Osteoblast (primary cell): ENCODE results near the gene RPL9. TPM values are rescaled to one million over a fixed set of nuclear protein-coding genes. Genes with fewer than 3 reads are reported as not detected.

Source experiments
- DNase-seq: peaks from one replicate; pipeline ENCODE4 v3.0.0; 2011; ENCODE audit warnings: low spot score, mixed read lengths; ENCODE audit not compliant: insufficient read length; ENCODE audit errors: missing footprints
- H2AFZ ChIP-seq: 2 replicates; pipeline ENCODE4 v1.6.0; 2011; ENCODE audit warnings: mild to moderate bottlenecking, low read length
- H3K27ac ChIP-seq: 2 replicates; pipeline ENCODE4 v1.5.1; 2011; ENCODE audit warnings: mild to moderate bottlenecking, low read depth, low read length, moderate library complexity
- H3K27me3 ChIP-seq: 2 replicates; pipeline ENCODE4 v1.6.0; 2012; ENCODE audit warnings: mild to moderate bottlenecking, control low read depth, inconsistent platforms, low read length, moderate library complexity; ENCODE audit not compliant: insufficient read depth
- H3K36me3 ChIP-seq: 2 replicates; pipeline ENCODE4 v1.5.1; 2011; ENCODE audit warnings: mild to moderate bottlenecking, low read length, control low read depth, moderate library complexity; ENCODE audit not compliant: insufficient read depth
- H3K4me1 ChIP-seq: 2 replicates; pipeline ENCODE4 v1.5.1; 2011; ENCODE audit warnings: mild to moderate bottlenecking, low read length, control low read depth, moderate library complexity; ENCODE audit not compliant: insufficient read depth
- H3K4me2 ChIP-seq: 2 replicates; pipeline ENCODE4 v1.6.0; 2011; ENCODE audit warnings: mild to moderate bottlenecking, low read length; ENCODE audit not compliant: insufficient read depth
- H3K4me3 ChIP-seq: fragments of 200-600 bp; sonication (generic); 3 replicates; pipeline ENCODE4 v1.5.1; 2012; ENCODE audit warnings: mild to moderate bottlenecking, low read length, inconsistent platforms; ENCODE audit not compliant: insufficient read depth
- H3K79me2 ChIP-seq: 2 replicates; pipeline ENCODE4 v1.6.0; 2012; ENCODE audit warnings: mild to moderate bottlenecking, low read length, control low read depth, inconsistent platforms; ENCODE audit not compliant: insufficient read depth
- H3K9me3 ChIP-seq: 2 replicates; pipeline ENCODE4 v1.5.1; 2011; ENCODE audit warnings: low read depth, low read length, control low read depth
- H4K20me1 ChIP-seq: 2 replicates; pipeline ENCODE4 v1.6.0; 2012; ENCODE audit warnings: mild to moderate bottlenecking, low read length, control low read depth; ENCODE audit not compliant: insufficient read depth
- CTCF ChIP-seq: IDR thresholded peaks from 2 replicates; pipeline ENCODE4 v1.5.1; 2011; ENCODE audit warnings: mild to moderate bottlenecking, low read depth, low read length, moderate library complexity; ENCODE audit errors: extremely low read depth
- total RNA-seq: library from RNA; depleted of rRNA; stranded (reverse); fragments of >200 nt; gene quantifications from 2 replicates; pipeline ENCODE4 v1.2.3, GENCODE V29; 2012

Gene RPL9
- total RNA-seq, 1 donor = 1,561 TPM

- Histone ChIP-seq H3K4me1 (peaks cover 29% of the 10 kb centered on the region), H3K27ac (peak overlapping the region; percentile 100), H3K4me3 (no peak overlapping the region), H3K36me3 (peaks cover 79% of the 10 kb centered on the region), H2AFZ (no peak overlapping the region), H3K27me3 (no peaks in the 10 kb centered on the region), H4K20me1 (no peaks in the 10 kb centered on the region), H3K79me2 (peaks cover 5% of the 10 kb centered on the region), H3K4me2 (peak overlapping the region; percentile 71), H3K9me3 (no peaks in the 10 kb centered on the region)
- DNase-seq = peak; percentile 88
- TF ChIP-seq CTCF = no peak
Observed at GRCh38 chr4:39502019-39502663, 43.4 kb upstream of the RPL9 start.

- H3K4me2 ChIP-seq = no peak overlapping the region
- DNase-seq = no peak
Observed at GRCh38 chr4:39498727-39499020, 40.0 kb upstream of the RPL9 start.

GRCh38 chr4:39497909-39498726, 39.4 kb upstream of the RPL9 start:
- Histone ChIP-seq H3K4me2 (no peak overlapping the region), H3K36me3 (peaks cover 41% of the 10 kb centered on the region), H3K4me1 (peaks cover 28% of the 10 kb centered on the region), H4K20me1 (no peaks in the 10 kb centered on the region), H3K4me3 (no peak overlapping the region), H3K9me3 (no peaks in the 10 kb centered on the region), H3K27me3 (no peaks in the 10 kb centered on the region), H3K27ac (no peak overlapping the region), H2AFZ (no peak overlapping the region), H3K79me2 (peaks cover 2% of the 10 kb centered on the region)
- DNase-seq = no peak
- TF ChIP-seq CTCF = no peak

More at GRCh38 chr4:39498727-39499020, 40.0 kb upstream of the RPL9 start:
- Histone ChIP-seq H3K36me3 (peaks cover 46% of the 10 kb centered on the region), H4K20me1 (no peaks in the 10 kb centered on the region), H3K4me1 (peaks cover 32% of the 10 kb centered on the region), H3K4me3 (no peak overlapping the region), H3K27ac (no peak overlapping the region), H3K79me2 (peaks cover 2% of the 10 kb centered on the region), H3K27me3 (no peaks in the 10 kb centered on the region), H2AFZ (no peak overlapping the region), H3K9me3 (no peaks in the 10 kb centered on the region)
- no peak for TF ChIP-seq CTCF
